Endodermal cell (in vitro differentiated cells): ENCODE data around the gene TMEM120B. TPM values are rescaled to one million over a fixed set of nuclear protein-coding genes. Genes with fewer than 3 reads are reported as not detected.

Experiments used
- DNase-seq: peaks from one replicate; pipeline ENCODE4 v3.0.0-alpha.2; 2017
- H3K27ac ChIP-seq: 2 replicates; pipeline ENCODE4 v1.5.1; 2013; ENCODE audit warnings: mild to moderate bottlenecking, low read depth, low read length, moderate library complexity
- H3K27me3 ChIP-seq: 2 replicates; pipeline ENCODE4 v1.6.1; 2013; ENCODE audit warnings: mild to moderate bottlenecking, low read length, moderate library complexity; ENCODE audit not compliant: insufficient read depth, control insufficient read depth, poor library complexity, severe bottlenecking
- H3K36me3 ChIP-seq: 2 replicates; pipeline ENCODE4 v1.7.0; 2013; ENCODE audit warnings: mild to moderate bottlenecking, low read length, moderate library complexity; ENCODE audit not compliant: control insufficient read depth, insufficient read depth
- H3K4me1 ChIP-seq: one replicate; pipeline ENCODE4 v1.7.0; 2013; ENCODE audit warnings: low read length; ENCODE audit not compliant: control insufficient read depth, insufficient read depth
- H3K4me3 ChIP-seq: 2 replicates; pipeline ENCODE4 v1.5.1; 2013; ENCODE audit warnings: mild to moderate bottlenecking, low read length, moderate library complexity
- H3K9ac ChIP-seq: 2 replicates; pipeline ENCODE4 v1.6.1; 2013; ENCODE audit warnings: mild to moderate bottlenecking, low read length, moderate library complexity; ENCODE audit not compliant: poor library complexity, severe bottlenecking; ENCODE audit errors: extremely low read depth
- H3K9me3 ChIP-seq: 2 replicates; pipeline ENCODE4 v1.6.1; 2013; ENCODE audit warnings: mild to moderate bottlenecking, low read length, moderate library complexity; ENCODE audit not compliant: control insufficient read depth
- H3K27ac Mint-ChIP-seq: 2 replicates; pipeline ENCODE4 v1.8.0; 2020; ENCODE audit warnings: mixed read lengths
- H3K27me3 Mint-ChIP-seq: 2 replicates; pipeline ENCODE4 v1.8.0; 2021; ENCODE audit warnings: mild to moderate bottlenecking, mixed read lengths; ENCODE audit not compliant: insufficient read depth
- H3K36me3 Mint-ChIP-seq: 2 replicates; pipeline ENCODE4 v1.8.0; 2020; ENCODE audit warnings: low read depth, mixed read lengths
- H3K4me1 Mint-ChIP-seq: 2 replicates; pipeline ENCODE4 v1.8.0; 2020; ENCODE audit warnings: mixed read lengths
- H3K4me3 Mint-ChIP-seq: 2 replicates; pipeline ENCODE4 v1.8.0; 2020; ENCODE audit warnings: mild to moderate bottlenecking, moderate library complexity, mixed read lengths
- H3K9me3 Mint-ChIP-seq: 2 replicates; pipeline ENCODE4 v1.8.0; 2020; ENCODE audit warnings: mild to moderate bottlenecking, mixed read lengths
- WGBS, 2 experiments: methylation state at CpG; one replicate each; pipeline versions ENCODE4 v1.1.5 to v1.1.7; 2013; ENCODE audit warnings: missing lambda C conversion rate in 2 of 2, mixed read lengths in 1 of 2; ENCODE audit not compliant: insufficient coverage in 1 of 2, insufficient read length in 1 of 2; 5-methylcytosine and 5-hydroxymethylcytosine counted together
- total RNA-seq, 2 donors: library from RNA; stranded (reverse); fragmentation: NEBNext Ultra II Directional in 1 of 2; extraction: Animal tissue kit (Norgen Biotek cat#: 25700) in 1 of 2; gene quantifications; 2 replicates in 1 of 2; 3 replicates in 1 of 2; pipeline ENCODE4 v1.2.1, GENCODE V29; 2021
- TF ChIP-seq, protein P1 (sequence below): fragments of 200-600 bp; sonication (generic); conservative IDR thresholded peaks from 2 replicates; pipeline ENCODE4 v1.5.0; 2021; ENCODE audit warnings: antibody characterized with exemption, mild to moderate bottlenecking

The TMEM120B gene
- total RNA-seq, 2 donors from 2014 or later: 21.8 to 25.3 TPM

DNA sequence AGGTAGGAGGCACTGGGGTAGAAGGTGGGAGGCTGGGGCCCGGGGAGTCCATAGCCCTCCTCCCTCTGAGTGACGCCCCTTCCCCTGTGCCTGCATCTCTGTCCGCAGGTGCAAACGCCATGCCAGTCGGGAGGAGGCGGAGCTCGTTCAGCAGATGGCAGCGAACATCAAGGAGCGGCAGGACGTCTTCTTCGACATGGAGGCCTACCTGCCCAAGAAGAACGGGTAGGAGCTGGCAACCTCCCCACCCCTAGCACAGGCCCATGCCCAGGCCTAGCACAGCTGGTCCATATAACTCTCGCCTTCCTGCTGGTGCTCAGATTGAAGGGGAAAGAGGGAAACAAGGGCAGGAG lies 35.6 kb downstream of the TMEM120B start:
- H3K9me3 Mint-ChIP-seq: no peaks in the 10 kb centered on the region
- no peak for DNase-seq
- H3K27me3 ChIP-seq: no peaks in the 10 kb centered on the region
- TF ChIP-seq, protein P1, sequence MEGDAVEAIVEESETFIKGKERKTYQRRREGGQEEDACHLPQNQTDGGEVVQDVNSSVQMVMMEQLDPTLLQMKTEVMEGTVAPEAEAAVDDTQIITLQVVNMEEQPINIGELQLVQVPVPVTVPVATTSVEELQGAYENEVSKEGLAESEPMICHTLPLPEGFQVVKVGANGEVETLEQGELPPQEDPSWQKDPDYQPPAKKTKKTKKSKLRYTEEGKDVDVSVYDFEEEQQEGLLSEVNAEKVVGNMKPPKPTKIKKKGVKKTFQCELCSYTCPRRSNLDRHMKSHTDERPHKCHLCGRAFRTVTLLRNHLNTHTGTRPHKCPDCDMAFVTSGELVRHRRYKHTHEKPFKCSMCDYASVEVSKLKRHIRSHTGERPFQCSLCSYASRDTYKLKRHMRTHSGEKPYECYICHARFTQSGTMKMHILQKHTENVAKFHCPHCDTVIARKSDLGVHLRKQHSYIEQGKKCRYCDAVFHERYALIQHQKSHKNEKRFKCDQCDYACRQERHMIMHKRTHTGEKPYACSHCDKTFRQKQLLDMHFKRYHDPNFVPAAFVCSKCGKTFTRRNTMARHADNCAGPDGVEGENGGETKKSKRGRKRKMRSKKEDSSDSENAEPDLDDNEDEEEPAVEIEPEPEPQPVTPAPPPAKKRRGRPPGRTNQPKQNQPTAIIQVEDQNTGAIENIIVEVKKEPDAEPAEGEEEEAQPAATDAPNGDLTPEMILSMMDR: no peak
- H3K4me1 Mint-ChIP-seq: peaks cover 10% of the 10 kb centered on the region
- H3K4me3 ChIP-seq: no peak overlapping the region
- no peak overlapping the region for H3K4me3 Mint-ChIP-seq
- H3K9ac ChIP-seq: no peak overlapping the region
- peaks cover 6% of the 10 kb centered on the region for H3K4me1 ChIP-seq
- 65 to 72% methylated on average over 11 to 13 of the region's 13 CpGs for WGBS, 2 experiments
- H3K36me3 ChIP-seq: peaks cover 22% of the 10 kb centered on the region
- peaks cover 36% of the 10 kb centered on the region for H3K36me3 Mint-ChIP-seq
- peak overlapping the region; percentile 54 for H3K27ac ChIP-seq
- H3K27ac Mint-ChIP-seq: peak overlapping the region; percentile 92
- no peaks in the 10 kb centered on the region for H3K9me3 ChIP-seq
- H3K27me3 Mint-ChIP-seq: no peaks in the 10 kb centered on the region

DNA sequence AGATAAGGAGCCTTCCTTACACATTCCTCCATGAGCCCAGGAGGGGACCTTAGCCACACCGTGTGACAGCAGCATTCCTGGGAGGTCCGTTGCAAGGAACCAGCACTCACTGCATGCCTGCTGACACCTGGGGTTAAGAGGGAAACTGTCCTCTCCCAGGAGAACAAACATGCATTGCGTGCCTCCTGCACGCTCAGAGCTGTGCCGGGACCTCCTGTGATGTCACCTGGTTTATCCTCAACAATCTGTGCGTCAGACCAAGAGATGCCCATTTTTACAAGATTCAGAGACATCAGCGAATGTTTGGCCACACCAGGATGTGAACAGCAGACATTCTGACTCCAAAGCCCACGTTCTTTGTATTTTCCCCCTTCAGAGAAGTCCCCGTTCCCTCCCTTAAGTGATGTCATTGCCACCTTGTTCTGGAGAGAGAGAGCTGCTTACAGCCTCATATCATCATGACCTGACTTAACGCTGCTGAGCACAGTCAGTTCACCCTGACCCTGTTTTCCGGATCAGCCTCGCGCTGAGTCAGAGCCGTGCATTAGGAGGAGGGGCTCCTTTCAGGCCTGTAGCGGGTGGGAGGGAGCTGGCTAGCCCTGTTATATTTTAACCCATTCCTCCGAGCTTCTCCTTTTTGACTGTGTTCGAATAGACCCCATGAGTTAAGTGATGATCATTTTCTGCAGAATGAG lies 36.2 kb downstream of the TMEM120B start:
- Mint-ChIP-seq H3K9me3 (no peaks in the 10 kb centered on the region), H3K4me1 (peaks cover 10% of the 10 kb centered on the region), H3K36me3 (peaks cover 36% of the 10 kb centered on the region), H3K4me3 (no peak overlapping the region), H3K27me3 (no peaks in the 10 kb centered on the region), H3K27ac (peak overlapping the region; percentile 92)
- TF ChIP-seq, protein P1: peak; percentile 38
- 56 to 62% methylated on average over 12 to 17 of the region's 17 CpGs for WGBS, 2 experiments
- Histone ChIP-seq H3K27me3 (no peaks in the 10 kb centered on the region), H3K4me3 (no peak overlapping the region), H3K27ac (peak overlapping the region; percentile 54), H3K4me1 (peaks cover 6% of the 10 kb centered on the region), H3K9me3 (no peaks in the 10 kb centered on the region), H3K36me3 (peaks cover 23% of the 10 kb centered on the region), H3K9ac (peak overlapping the region; percentile 12)
- DNase-seq: peak; percentile 91

DNA sequence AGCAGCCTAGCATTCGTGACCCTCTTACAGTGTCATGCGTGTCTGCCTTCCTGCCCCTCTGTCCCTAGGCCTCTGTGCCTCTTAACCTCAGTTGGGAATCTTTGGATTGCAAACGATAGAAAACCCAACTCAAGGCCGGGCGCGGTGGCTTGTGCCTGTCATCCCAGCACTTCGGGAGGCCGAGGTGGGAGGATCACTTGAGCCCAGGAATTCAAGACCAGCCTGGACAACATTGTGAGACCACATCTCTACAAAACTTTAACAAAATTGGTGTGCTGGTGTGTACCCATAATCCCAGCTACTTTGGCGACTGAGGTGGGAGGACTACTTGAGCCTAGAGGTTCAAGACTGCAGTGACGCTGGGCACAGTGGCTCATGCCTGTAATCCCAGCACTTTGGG lies 36.7 kb downstream of the TMEM120B start:
- TF ChIP-seq, protein P1: no peak
- H3K4me1 Mint-ChIP-seq: peaks cover 10% of the 10 kb centered on the region
- H3K4me3 ChIP-seq: no peak overlapping the region
- no peak for DNase-seq
- H3K36me3 ChIP-seq: peaks cover 23% of the 10 kb centered on the region
- peaks cover 33% of the 10 kb centered on the region for H3K36me3 Mint-ChIP-seq
- no peak overlapping the region for H3K9ac ChIP-seq
- H3K4me1 ChIP-seq: peaks cover 6% of the 10 kb centered on the region
- H3K9me3 ChIP-seq: no peaks in the 10 kb centered on the region
- 86 to 93% methylated on average over 9 to 10 of the region's 10 CpGs for WGBS, 2 experiments
- H3K27ac ChIP-seq: peak overlapping the region; percentile 27
- no peaks in the 10 kb centered on the region for H3K27me3 Mint-ChIP-seq
- no peak overlapping the region for H3K4me3 Mint-ChIP-seq
- H3K9me3 Mint-ChIP-seq: no peaks in the 10 kb centered on the region
- H3K27me3 ChIP-seq: no peaks in the 10 kb centered on the region
- peak overlapping the region; percentile 92 for H3K27ac Mint-ChIP-seq
